PC-3 (cell line): ENCODE data around the gene CBFA2T2. TPM values are rescaled to one million over a fixed set of nuclear protein-coding genes. Genes with fewer than 3 reads are reported as not detected.

Experiments used
- ATAC-seq: fragments of 200-7000 bp; cut with Tn5 transposase; 2 replicates; pipeline ENCODE4 v1.9.1; 2020; ENCODE audit warnings: mild to moderate bottlenecking, moderate library complexity
- BruUV-seq: library from RNA; stranded (reverse); fragments of 400-500 nt; replicated peaks from 2 replicates; lab custom pipeline; 2021; lab: Mats Ljungman, UMichigan
- CTCF ChIA-PET: fragments of 300-600 bp; sonication (Branson Sonifier 250); formaldehyde crosslinking; loops from one replicate; lab custom pipeline; 2022; ENCODE audit warnings: antibody characterized with exemption; lab: Charles Lee
- POLR2A ChIA-PET: fragments of 300-600 bp; sonication (Branson Sonifier 250); formaldehyde crosslinking; loops from one replicate; lab custom pipeline; 2022; ENCODE audit warnings: antibody characterized with exemption; ENCODE audit not compliant: unreplicated experiment; lab: Charles Lee
- DNase-seq: peaks from one replicate; pipeline ENCODE4 v3.0.0-alpha.2; 2015
- H2AFZ ChIP-seq: fragments of 300-600 bp; sonication (generic); 2 replicates; pipeline ENCODE4 v1.6.0; 2016; ENCODE audit warnings: antibody characterized with exemption, low read length
- H3F3A ChIP-seq: fragments of 300-600 bp; sonication (generic); one replicate; pipeline ENCODE4 v1.6.0; 2017; ENCODE audit warnings: antibody characterized with exemption, low read length, control low read depth, mild to moderate bottlenecking; ENCODE audit not compliant: unreplicated experiment
- H3K27ac ChIP-seq: fragments of 300-600 bp; sonication (generic); 2 replicates; pipeline ENCODE4 v1.5.1; 2016; ENCODE audit warnings: mild to moderate bottlenecking, low read length
- H3K27me3 ChIP-seq: fragments of 300-600 bp; sonication (generic); 2 replicates; pipeline ENCODE4 v1.6.1; 2016; ENCODE audit warnings: low read length, mixed read lengths
- H3K36me3 ChIP-seq: fragments of 300-600 bp; sonication (generic); 2 replicates; pipeline ENCODE4 v1.6.1; 2016; ENCODE audit warnings: low read depth, mixed run types, low read length, mixed read lengths
- H3K4me1 ChIP-seq: fragments of 300-600 bp; sonication (generic); 2 replicates; pipeline ENCODE4 v1.5.1; 2016; ENCODE audit warnings: low read length; ENCODE audit not compliant: insufficient read depth
- H3K4me2 ChIP-seq: fragments of 300-600 bp; sonication (generic); 2 replicates; pipeline ENCODE4 v1.6.0; 2016; ENCODE audit warnings: low read length
- H3K4me3 ChIP-seq: fragments of 300-600 bp; sonication (generic); 2 replicates; pipeline ENCODE4 v1.5.1; 2016; ENCODE audit warnings: mild to moderate bottlenecking, low read length, mixed read lengths
- H3K79me2 ChIP-seq: fragments of 300-600 bp; sonication (generic); 2 replicates; pipeline ENCODE4 v1.6.1; 2017; ENCODE audit warnings: low read length, mixed read lengths
- H3K9ac ChIP-seq: fragments of 300-600 bp; sonication (generic); 2 replicates; pipeline ENCODE4 v1.6.0; 2016; ENCODE audit warnings: mild to moderate bottlenecking, low read length
- H3K9me2 ChIP-seq: fragments of 300-600 bp; sonication (generic); replicated peaks from 2 replicates; pipeline ENCODE4 v1.6.1; 2016; ENCODE audit warnings: mixed run types, low read length, mixed read lengths
- H3K9me3 ChIP-seq: fragments of 300-600 bp; sonication (generic); 2 replicates; pipeline ENCODE4 v1.6.1; 2016; ENCODE audit warnings: low read length, mixed read lengths
- H4K20me1 ChIP-seq: fragments of 300-600 bp; sonication (generic); 2 replicates; pipeline ENCODE4 v1.6.1; 2016; ENCODE audit warnings: low read length, mixed read lengths
- CTCF ChIP-seq: fragments of 300-600 bp; sonication (generic); conservative IDR thresholded peaks from 2 replicates; pipeline ENCODE4 v1.5.1; 2017; ENCODE audit warnings: antibody characterized with exemption, low read depth, mild to moderate bottlenecking, low read length
- EZH2 ChIP-seq: fragments of 300-600 bp; sonication (generic); IDR thresholded peaks from one replicate; pipeline ENCODE4 v1.6.1; 2017; ENCODE audit warnings: antibody characterized with exemption, mild to moderate bottlenecking, low read length; ENCODE audit not compliant: unreplicated experiment
- EZH2phosphoT487 ChIP-seq: fragments of 300-600 bp; sonication (generic); IDR thresholded peaks from 2 replicates; pipeline ENCODE4 v1.6.1; 2018; ENCODE audit warnings: mild to moderate bottlenecking, antibody characterized with exemption, low read length, borderline replicate concordance
- intact Hi-C: fragments of 100-400 bp; cut with micrococcal nuclease; formaldehyde crosslinking; loops from 2 replicates; pipeline ENCODE4 v1.9.0; 2023
- total RNA-seq: library from RNA; depleted of rRNA; stranded (reverse); fragments of >200 nt; gene quantifications from 2 replicates; pipeline ENCODE4 v1.2.3, GENCODE V29; 2014

Gene CBFA2T2
- total RNA-seq, 1 experiment from 2014 or later: 9.7 TPM

- Histone ChIP-seq H3K27me3 (no peaks in the 10 kb centered on the region), H3K9me3 (no peaks in the 10 kb centered on the region), H3K36me3 (no peaks in the 10 kb centered on the region), H4K20me1 (no peaks in the 10 kb centered on the region), H3K9ac (no peak overlapping the region), H2AFZ (no peak overlapping the region), H3K79me2 (no peaks in the 10 kb centered on the region), H3F3A (no peaks in the 10 kb centered on the region), H3K9me2 (no peaks in the 10 kb centered on the region), H3K4me3 (no peak overlapping the region), H3K4me1 (no peaks in the 10 kb centered on the region), H3K27ac (no peak overlapping the region), H3K4me2 (no peak overlapping the region)
- TF ChIP-seq CTCF (no peak), EZH2phosphoT487 (no peak), EZH2 (no peak)
- POLR2A ChIA-PET: interaction anchor here (0.6 kb wide), 1 partner anchor 11 kb away, joined by 3 read pairs; no protein-coding TSS in a partner anchor
- CTCF ChIA-PET: no interaction called here
- DNase-seq (no peak), ATAC-seq (no peak)
- BruUV-seq: no TSS peak
- intact Hi-C loops: no loop called here
Observed at GRCh38 chr20:33594743-33595142, 104.8 kb downstream of the CBFA2T2 start.

GRCh38 chr20:33600414-33600813, 110.5 kb downstream of the CBFA2T2 start:
- no TSS peak for BruUV-seq
- Histone ChIP-seq H3K4me3 (no peak overlapping the region), H3K79me2 (no peaks in the 10 kb centered on the region), H3K4me2 (no peak overlapping the region), H3F3A (no peaks in the 10 kb centered on the region), H4K20me1 (no peaks in the 10 kb centered on the region), H3K27me3 (no peaks in the 10 kb centered on the region), H3K9me2 (no peaks in the 10 kb centered on the region), H2AFZ (no peak overlapping the region), H3K36me3 (no peaks in the 10 kb centered on the region), H3K4me1 (no peaks in the 10 kb centered on the region), H3K9me3 (no peaks in the 10 kb centered on the region), H3K9ac (no peak overlapping the region), H3K27ac (no peak overlapping the region)
- ATAC-seq (no peak), DNase-seq (no peak)
- no peak for TF ChIP-seq EZH2phosphoT487
- TF ChIP-seq EZH2: no peak
- no peak; the same call in 1 of the 2 replicates for TF ChIP-seq CTCF
- intact Hi-C loops: no loop called here
- POLR2A ChIA-PET: no interaction called here
- CTCF ChIA-PET: no interaction called here

- TF ChIP-seq CTCF (no peak), EZH2phosphoT487 (no peak), EZH2 (no peak)
- no peak overlapping the region for H3K4me3 ChIP-seq
- no peaks in the 10 kb centered on the region for H3K9me3 ChIP-seq
- H4K20me1 ChIP-seq: no peaks in the 10 kb centered on the region
- H3K9me2 ChIP-seq: no peaks in the 10 kb centered on the region
- no peak overlapping the region for H3K4me2 ChIP-seq
- DNase-seq: no peak
- H3K9ac ChIP-seq: no peak overlapping the region
- ChIA-PET CTCF (no interaction called here), POLR2A (no interaction called here)
- intact Hi-C loops: no loop called here
- no peaks in the 10 kb centered on the region for H3K36me3 ChIP-seq
- no peaks in the 10 kb centered on the region for H3K27me3 ChIP-seq
- BruUV-seq: no TSS peak
- no peaks in the 10 kb centered on the region for H3K4me1 ChIP-seq
- no peak overlapping the region for H3K27ac ChIP-seq
- H3F3A ChIP-seq: no peaks in the 10 kb centered on the region
- ATAC-seq: no peak
- H3K79me2 ChIP-seq: no peaks in the 10 kb centered on the region
- no peak overlapping the region for H2AFZ ChIP-seq
Observed at GRCh38 chr20:33600981-33601380, 111.1 kb downstream of the CBFA2T2 start.
